GM18861 (cell line): Measurements from ENCODE around the gene RAET1G.
"Not testable (repeated sequence)": the region's sequence is repeated elsewhere in the genome, so short reads cannot be mapped to it uniquely, and the experiment has no call there.

Experiments
- ATAC-seq: cut with Tn5 transposase; IDR thresholded peaks from one replicate; pipeline ENCODE4 v1.9.1; 2021; ENCODE audit not compliant: unreplicated experiment

RAET1G gene

GRCh38 chr6:149922642-149923326 lies at the start of gene RAET1G:
Gene RAET1G (minus strand): TSS chr6:149923121. CDS start chr6:149923010, 111 bp downstream.
- no peak for ATAC-seq

- no peak for ATAC-seq
Observed at GRCh38 chr6:149969635-149970034, 46.7 kb upstream of the RAET1G start.

- not testable (repeated sequence) for ATAC-seq
Observed at GRCh38 chr6:149968909-149969308, 46.0 kb upstream of the RAET1G start.

- ATAC-seq, result not testable (repeated sequence)
Observed at GRCh38 chr6:149967999-149968398, 45.1 kb upstream of the RAET1G start.

- ATAC-seq, result no peak
Observed at GRCh38 chr6:149967591-149967990, 44.7 kb upstream of the RAET1G start.

- ATAC-seq, result not testable (repeated sequence)
Observed at GRCh38 chr6:149966319-149966718, 43.4 kb upstream of the RAET1G start.

GRCh38 chr6:149965194-149966020 lies 42.5 kb upstream of the RAET1G start:
- no peak for ATAC-seq

GRCh38 chr6:149964308-149965193 lies 41.6 kb upstream of the RAET1G start:
- ATAC-seq, result no peak

- no peak for ATAC-seq
Observed at GRCh38 chr6:149963462-149964307, 40.8 kb upstream of the RAET1G start, which contains the start of gene ULBP1. Gene ULBP1 (plus strand): TSS chr6:149963943. CDS start chr6:149964050, 107 bp downstream.

GRCh38 chr6:149963212-149963461 lies 40.2 kb upstream of the RAET1G start:
- no peak for ATAC-seq

GRCh38 chr6:149962461-149963211 lies 39.7 kb upstream of the RAET1G start:
- no peak for ATAC-seq

- ATAC-seq, result no peak
Observed at GRCh38 chr6:149961728-149962425, 39.0 kb upstream of the RAET1G start.

GRCh38 chr6:149960488-149960887 lies 37.6 kb upstream of the RAET1G start:
- no peak for ATAC-seq

- not testable (repeated sequence) for ATAC-seq
Observed at GRCh38 chr6:149959806-149960205, 36.9 kb upstream of the RAET1G start.

- ATAC-seq, result not testable (repeated sequence)
Observed at GRCh38 chr6:149958124-149958523, 35.2 kb upstream of the RAET1G start.

GRCh38 chr6:149955654-149956317 lies 32.9 kb upstream of the RAET1G start:
- ATAC-seq, result not testable (repeated sequence)

GRCh38 chr6:149954984-149955653 lies 32.2 kb upstream of the RAET1G start:
- not testable (repeated sequence) for ATAC-seq
